ENCODE measurements around the gene DMPK.
A peak's percentile ranks its signal among the peaks of the same experiment; 100 is the strongest.
"Not testable (repeated sequence)": the region's sequence is repeated elsewhere in the genome, so short reads cannot be mapped to it uniquely, and the experiment has no call there.

Gene DMPK

DNA sequence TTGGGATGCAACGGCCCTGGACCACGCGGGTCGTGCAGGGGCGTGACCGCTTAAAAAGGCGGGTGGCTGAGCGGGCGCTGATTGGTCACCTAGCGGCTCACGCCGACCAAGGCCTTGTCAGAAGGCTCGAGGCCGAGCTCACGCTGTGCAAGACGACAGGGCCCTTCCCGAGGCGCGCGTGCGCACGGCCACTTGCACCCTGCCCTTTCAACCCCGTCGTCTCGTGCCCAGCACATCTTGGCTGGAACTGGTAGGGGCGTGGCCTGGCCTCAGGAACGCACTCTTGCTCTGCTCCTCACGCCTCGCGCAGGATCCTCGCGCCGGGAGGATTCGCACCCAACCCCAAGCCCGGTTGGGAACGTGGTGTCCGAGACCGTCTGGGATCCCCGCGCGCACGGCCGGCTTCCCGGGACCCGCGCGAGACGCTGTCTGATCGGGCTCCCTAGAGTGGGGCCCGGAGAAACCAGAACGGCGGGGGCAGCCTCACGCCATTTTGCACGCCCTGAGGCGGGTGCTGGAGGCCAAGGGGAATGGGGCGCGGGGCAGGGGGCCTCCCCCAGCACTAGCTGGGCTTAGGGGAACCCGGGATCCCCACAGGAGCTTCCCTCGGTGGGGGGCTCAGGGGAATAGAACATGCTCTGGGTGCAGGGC is 49.0 kb downstream of the DMPK start, which contains the start of gene MEIOSIN:
MEIOSIN (plus strand) TSS at position 280 of the 651 bp plus-strand sequence. CDS start 1,938 bp downstream, outside the sequence.
- no peak for DNase-seq

DNA sequence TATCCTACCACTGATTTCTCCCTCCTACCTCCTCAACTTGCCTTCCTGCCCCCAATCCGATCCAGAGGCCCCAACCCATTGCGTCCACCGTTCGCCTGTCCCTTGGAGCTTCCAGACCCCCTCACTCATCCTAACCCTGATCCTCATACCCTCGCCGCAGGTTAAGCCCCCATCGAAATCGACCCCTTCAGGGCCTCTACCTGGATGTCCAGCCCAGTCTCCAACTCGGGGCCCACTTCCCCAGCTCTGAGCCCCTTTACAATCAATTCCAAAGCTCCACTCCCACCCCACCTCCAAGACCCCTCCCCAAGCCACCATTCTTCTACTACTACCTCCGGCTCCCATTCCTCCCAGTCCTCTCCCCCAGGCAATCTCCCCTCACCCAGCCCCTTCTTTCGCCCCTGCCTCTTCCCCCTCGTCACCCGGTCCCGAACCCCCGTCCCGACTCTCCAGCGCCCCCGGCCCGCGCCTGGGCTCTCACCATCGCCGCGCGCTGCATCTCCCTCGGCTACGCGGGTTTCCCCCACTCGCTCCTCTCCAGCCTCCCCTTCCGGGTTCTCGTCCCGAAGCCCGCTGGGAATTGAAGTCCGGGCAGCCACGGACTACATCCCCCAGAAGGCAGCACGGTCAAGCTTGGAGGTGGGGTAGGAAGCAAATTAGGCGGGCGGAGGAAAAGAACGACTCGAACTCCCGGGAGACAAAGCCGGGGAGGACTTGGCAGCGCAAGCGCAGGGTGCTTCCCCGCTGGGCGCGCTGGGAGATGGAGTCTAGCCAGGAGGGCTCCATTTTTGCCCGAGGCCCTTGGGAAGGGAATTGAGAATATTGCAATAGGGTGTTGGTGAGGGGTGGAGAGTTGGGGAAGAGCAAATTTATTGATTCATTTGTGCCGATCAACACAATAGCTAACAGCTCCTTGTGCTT is 51.7 kb downstream of the DMPK start, which contains the start of gene FBXO46:
FBXO46 (minus strand) TSS at position 529 of the 921 bp plus-strand sequence. CDS start 17,401 bp downstream, outside the sequence.
- DNase-seq, result peak; percentile 99

DNA sequence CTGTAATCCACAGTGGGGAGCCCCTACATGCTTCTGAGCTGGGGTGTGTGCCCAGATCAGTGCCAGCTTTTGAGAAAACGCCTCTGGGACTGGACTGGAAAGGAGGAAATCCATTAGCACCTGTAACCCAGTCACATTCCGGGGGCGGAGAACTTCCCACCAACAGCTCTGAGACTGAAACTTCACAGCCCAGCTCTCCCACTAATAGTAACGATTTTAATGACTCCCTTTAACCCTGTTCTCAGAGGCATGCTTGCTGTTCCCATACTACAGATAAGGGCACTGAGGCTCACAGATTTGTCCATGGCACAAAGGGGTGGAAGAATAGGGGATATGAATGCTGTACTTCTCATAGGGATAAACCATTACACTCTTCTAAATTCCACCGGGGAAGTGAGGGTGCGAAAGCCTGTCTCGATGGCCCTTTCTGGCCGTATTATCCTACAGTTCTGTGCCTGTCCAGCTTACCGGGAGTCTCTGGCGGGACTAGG is 52.4 kb downstream of the DMPK start:
- DNase-seq, result no peak

DNA sequence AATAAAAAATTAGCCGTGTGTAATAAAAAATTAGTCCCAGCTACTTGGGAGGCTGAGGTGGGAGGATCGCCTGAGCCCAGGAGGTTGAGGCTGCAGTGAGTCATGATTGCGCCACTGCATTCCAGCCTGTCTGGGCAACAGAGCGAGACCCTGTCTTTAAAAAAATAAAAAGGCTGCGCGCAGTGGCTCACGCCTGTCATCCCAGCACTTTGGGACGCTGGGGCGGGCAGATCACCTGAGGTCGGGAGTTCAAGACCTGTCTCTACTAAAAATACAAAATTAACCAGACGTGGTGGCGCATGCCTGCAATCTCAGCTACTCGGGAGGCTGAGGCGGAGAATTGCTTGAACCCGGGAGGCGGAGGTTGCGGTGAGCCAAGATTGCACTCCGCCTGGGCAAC is 53.6 kb downstream of the DMPK start:
- DNase-seq, result not testable (repeated sequence)

DNA sequence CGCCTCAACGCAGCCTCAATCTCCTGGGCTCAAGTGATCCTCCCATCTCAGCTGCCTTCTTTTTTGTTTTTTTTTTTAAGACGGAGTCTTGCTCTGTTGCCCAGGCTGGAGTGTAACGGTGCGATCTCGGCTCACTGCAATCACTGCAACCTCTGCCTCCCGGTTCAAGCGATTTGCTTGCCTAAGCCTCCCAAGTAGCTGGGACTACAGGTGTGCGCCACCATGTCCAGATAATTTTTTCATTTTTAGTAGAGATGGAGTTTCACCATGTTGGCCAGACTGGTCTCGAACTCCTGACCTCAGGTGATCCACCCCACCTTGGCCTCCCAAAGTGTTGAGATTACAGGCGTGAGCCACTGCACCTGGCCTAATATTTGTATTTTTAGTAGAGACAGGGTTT is 62.2 kb downstream of the DMPK start:
- not testable (repeated sequence) for DNase-seq
